Measurements from ENCODE around the gene CD1C. TPM values are rescaled to one million over a fixed set of nuclear protein-coding genes. Genes with fewer than 3 reads are reported as not detected.

The CD1C gene
- polyA plus RNA-seq, 3 donors = 43.4 to 55.4 (median 45.8) TPM

Other genes with a start within 250 kb of the CD1C start
- 100 to 1,000 TPM; 121 to 144 (median 134) TPM for gene CD1D, start 109.0 kb upstream of the CD1C start, polyA plus RNA-seq
- gene CD1A, start 35.5 kb upstream of the CD1C start, polyA plus RNA-seq = 1 to 10 TPM; 3.5 to 7.8 (median 7.7) TPM
- gene CD1B, start 41.6 kb downstream of the CD1C start, polyA plus RNA-seq = 1 to 10 TPM; 1.3 to 2.7 (median 2.3) TPM
- gene CD1E, start 64.0 kb downstream of the CD1C start, polyA plus RNA-seq = 1 to 10 TPM; 3.1 to 6.3 (median 3.3) TPM
- not detected for gene OR10T2, start 109.5 kb downstream of the CD1C start, polyA plus RNA-seq
- not detected for gene OR10K2, start 136.3 kb downstream of the CD1C start, polyA plus RNA-seq
- not detected for gene OR10K1, start 171.9 kb downstream of the CD1C start, polyA plus RNA-seq
- gene OR10R2, start 182.3 kb downstream of the CD1C start, polyA plus RNA-seq = not detected

Data from CD14-positive monocyte (primary cell).